GM21619 (cell line): ENCODE measurements around the gene SLC25A42.
"Not testable (repeated sequence)": the region's sequence is repeated elsewhere in the genome, so short reads cannot be mapped to it uniquely, and the experiment has no call there.

Source experiments
- ATAC-seq: cut with Tn5 transposase; IDR thresholded peaks from one replicate; pipeline ENCODE4 v1.9.1; 2021; ENCODE audit not compliant: unreplicated experiment

The SLC25A42 gene, protein sequence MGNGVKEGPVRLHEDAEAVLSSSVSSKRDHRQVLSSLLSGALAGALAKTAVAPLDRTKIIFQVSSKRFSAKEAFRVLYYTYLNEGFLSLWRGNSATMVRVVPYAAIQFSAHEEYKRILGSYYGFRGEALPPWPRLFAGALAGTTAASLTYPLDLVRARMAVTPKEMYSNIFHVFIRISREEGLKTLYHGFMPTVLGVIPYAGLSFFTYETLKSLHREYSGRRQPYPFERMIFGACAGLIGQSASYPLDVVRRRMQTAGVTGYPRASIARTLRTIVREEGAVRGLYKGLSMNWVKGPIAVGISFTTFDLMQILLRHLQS

DNA sequence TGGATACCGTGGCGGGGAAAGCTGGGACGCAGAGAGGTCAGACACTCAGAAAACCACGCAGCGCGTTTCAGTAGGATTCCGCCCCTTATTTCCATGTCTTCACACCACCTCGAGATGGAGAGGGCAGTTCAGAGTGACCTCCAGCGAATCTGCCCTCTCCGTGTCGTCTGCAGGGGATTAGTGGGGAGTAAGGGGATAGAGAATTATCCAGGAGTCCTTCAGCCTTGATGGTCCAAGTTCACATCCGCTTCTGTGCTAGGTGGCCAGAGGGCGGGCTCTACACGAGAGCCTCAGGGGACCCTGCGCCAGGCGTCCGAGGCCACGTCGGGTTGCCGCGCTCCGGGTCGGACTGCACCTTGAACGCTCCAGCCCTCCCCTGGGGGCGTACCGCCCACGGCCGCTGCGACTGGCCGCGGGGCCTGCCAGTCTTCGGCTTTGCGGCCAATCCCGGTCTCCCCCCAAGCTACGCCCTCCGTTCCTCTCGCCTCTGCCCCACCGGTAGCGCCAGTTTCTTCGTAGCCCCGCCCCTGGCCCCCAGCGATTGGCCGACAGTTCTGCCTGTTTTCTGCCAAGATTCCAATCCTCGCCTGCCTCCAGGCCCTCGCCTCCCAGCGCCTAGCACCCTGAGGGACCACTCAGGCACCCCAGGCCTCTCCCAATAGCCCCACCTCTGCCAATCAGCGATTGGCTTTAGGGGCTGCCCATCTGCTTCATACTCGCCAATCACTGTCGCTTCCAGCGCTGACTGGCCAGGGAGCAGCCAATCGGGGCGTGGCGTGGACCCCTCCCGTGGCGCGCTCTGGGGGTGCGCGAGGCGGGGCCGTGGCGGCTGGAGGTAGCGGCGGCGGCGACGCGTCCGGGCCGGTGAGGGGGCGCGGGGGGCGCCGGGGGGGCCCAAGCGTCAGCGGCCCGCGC, at the start of gene SLC25A42:
Gene SLC25A42, plus strand, starts transcription at position 812 of the 915 bp plus-strand sequence. CDS start 32,131 bp downstream, outside the sequence.
- ATAC-seq: peak; percentile 92

DNA sequence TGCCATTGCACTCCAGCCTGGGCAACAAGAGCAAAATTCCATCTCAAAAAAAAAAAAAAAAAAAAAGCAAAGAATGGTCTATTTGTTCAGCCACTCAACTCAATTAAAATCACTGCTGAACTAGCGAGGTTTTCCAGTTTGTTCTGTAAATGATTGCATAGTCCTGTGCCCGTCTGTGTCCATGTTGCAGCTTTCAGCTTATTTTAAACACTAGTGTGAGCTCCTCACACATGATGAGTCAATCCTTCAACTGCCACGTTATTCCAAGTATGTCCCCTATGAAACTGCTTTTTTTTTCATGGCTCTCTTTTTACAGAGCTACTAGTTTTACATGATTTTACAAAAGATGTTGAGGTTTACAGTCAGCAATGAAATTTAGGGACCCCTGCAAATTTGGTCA, 42.7 kb upstream of the SLC25A42 start:
- ATAC-seq: no peak

DNA sequence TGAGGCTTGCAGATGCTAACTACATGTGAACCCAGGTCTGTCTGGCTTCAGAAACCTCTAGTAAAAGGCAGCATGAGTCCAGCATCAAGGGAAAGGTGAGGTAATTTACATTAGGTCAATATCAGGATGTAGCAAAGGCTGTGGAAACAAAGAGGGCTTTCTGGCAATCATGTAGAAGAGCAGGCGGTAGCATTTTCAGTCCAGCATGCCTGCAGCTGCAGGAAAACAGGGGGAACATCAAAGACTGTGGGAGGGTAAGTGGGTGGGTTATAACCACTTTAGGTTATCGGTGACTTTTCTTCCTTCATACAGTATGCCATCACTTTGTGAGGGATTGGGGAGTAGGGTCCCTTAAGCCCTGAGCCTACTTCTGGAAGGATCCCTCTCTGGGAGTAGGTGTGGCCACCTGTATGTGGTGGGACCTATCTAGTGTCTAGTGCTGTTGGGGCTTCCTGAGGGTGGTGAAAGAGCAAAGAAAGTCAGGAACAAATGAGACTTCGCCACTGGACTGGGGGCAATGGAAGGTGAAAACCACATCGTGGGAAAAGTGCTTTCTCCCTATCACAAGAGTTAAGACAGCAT, 41.3 kb upstream of the SLC25A42 start:
- no peak for ATAC-seq

DNA sequence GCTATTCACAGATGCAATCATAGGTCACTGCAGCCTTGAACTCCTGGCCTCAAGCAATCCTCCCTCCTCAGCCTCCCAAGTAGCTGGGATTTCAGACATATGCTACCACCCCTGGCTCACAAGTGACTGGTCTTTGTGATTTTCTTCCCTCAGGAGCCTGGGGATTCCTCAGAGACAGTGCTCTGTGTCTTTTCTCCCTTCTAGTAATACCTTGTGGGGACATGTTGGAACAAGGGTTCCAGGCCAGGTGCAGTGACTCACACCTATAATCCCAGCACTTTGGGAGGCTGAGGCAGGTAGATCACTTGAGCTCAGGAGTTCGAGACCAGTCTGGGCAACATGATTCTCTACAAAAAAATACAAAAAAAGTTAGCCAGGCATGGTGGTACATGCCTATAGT, 40.4 kb upstream of the SLC25A42 start:
- not testable (repeated sequence) for ATAC-seq

DNA sequence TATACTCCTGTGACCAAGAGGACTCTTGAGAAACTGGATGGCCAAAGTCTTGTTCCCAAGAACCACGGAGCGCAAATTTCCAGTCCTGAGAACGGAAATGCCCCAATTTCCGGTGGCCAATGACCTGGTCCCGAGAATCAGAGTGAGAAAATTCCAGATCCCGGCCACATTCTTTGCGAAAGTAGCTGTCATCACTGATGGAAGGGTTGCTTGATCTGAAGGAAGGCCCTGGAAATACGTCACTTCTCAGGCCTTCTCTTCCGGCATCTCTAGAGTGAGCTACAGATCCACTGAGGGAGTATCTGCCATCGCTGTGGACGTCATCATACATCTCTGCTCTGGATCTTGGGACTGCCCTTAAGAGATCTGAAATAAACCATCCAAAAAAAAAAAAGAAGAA, 37.9 kb upstream of the SLC25A42 start:
- ATAC-seq: no peak

DNA sequence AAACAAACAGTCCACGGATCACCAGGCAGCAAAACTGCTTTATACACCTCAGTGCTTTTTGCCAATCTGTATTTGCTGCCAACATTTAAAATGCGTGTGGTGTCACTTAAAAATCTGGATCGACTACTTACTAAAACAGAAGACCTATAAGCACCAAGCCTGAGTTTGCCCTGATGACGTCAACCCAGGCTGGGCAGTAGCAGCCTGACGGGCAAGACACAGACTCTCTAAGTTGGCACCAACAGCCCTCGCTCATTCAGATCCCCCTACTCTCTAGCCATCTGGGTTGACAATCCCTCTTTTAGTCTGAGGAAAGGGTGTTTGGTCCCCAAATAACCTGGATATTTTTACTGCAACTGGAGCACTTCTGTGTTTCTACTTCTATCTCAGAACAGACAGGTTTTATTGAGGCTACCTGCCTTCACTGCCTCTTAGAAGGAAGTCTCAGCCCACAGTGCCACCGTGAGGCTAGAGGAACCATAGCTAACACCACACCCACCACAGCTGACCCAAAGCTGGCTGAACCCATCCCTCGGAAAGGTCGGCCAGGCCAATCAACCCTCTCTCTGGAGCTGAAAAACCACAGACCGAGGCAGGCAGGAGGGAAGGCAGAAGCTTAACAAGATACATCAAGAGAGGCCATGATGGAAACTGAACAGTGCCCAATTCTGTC, 37.4 kb upstream of the SLC25A42 start:
- ATAC-seq: no peak

DNA sequence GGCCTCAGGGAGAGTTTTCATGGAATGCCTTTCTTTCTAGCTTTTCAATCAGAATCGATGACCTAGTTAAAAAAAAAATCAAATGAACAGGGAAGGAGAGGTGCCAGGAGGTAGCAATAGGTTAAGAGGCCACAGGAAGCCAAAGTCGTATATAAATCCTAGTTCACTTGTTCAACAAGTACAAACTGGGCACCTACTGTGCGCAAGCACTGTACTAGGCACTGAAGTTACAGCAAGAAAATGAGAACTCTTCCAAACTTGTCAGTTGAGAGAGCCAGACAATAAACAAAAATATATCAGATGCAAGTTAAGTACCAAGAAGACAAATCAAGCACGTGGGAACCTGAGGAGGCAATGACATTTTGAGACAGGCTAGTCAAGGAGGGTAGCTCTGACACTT, 36.6 kb upstream of the SLC25A42 start:
- no peak for ATAC-seq

DNA sequence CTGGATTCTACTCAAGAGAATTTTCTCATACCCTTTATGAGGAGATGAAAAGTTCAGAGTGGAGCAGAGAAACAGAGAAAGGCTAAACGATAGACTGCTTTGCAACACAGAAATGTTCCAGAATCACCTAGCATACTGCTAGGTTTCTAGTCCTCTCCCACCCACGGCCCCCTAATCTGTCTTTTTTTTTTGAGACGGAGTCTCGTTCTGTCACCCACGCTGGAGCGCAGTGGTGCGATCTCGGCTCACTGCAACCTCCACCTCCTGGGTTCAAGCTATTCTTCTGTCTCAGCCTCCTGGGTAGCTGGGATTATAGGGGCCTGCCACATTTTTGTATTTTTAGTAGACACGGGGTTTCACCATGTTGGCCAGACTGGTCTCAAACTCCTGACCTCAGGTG, 35.3 kb upstream of the SLC25A42 start:
- no peak for ATAC-seq

DNA sequence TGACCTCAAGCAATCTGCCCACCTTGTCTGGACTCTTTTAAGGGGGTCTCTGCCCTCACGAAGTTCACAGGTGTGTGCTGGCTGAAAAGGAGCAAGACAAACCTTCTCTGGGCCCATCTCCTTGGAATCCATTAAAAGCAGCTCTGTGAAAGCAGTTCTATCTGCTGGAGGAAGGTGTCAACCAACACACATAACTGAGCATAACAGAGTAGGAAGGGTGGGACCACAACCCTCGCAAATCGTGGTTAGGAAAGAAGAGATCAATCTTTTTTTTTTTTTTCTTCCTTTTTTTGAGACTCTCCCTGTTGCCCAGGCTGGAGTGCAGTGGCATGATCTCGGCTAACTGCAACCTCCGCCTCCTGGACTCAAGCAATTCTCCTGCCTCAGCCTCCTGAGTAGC, 31.9 kb upstream of the SLC25A42 start:
- no peak for ATAC-seq

DNA sequence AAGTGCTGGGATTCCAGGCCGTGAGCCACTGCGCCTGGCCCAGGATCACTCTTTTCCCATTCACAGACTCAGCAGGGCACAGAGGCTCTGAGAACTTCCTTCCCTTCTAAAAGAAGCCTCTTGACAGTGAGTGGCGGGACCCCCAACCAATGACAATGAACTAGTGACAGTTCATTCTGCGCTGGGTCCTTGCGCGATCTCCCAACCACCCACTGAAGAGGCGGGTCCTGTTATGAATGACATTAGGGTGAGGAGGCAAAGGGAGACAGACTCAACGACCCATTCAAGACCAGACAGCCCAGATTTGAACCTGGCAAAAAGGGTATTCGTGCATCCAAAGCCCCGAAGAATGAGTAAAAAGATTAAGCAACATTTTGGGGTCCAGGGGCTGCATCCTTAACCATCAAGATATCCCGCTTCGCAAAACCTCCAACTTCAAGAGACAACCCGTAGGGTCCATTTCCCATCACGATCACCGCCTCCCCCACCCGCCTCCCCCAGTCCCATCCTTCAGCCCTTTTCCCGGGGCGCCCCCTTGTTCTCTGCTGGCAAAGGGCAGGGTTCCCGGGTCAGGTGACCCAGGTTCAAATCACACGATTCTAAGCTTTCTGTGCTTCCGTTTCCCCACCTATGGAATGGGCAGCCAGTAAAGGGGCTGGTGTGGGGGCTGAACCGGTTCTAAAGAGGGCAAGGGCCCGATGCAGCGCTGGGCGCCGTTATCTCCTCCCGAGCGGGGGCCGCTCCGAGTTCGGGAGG, 31.2 kb upstream of the SLC25A42 start:
- ATAC-seq: peak; percentile 33

DNA sequence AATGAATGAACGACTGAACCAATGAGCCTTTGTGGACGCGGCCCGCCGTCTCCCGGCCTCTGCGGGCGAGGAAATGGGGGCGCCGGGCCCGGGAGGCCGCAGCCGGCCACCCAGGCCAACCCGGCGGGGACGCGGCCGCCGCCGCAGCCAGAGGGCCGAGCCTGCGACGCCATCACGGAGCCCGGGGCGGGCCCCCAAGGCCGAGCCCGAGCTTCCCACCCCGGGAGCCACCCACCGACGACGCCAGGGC, 30.7 kb upstream of the SLC25A42 start:
- no peak for ATAC-seq

DNA sequence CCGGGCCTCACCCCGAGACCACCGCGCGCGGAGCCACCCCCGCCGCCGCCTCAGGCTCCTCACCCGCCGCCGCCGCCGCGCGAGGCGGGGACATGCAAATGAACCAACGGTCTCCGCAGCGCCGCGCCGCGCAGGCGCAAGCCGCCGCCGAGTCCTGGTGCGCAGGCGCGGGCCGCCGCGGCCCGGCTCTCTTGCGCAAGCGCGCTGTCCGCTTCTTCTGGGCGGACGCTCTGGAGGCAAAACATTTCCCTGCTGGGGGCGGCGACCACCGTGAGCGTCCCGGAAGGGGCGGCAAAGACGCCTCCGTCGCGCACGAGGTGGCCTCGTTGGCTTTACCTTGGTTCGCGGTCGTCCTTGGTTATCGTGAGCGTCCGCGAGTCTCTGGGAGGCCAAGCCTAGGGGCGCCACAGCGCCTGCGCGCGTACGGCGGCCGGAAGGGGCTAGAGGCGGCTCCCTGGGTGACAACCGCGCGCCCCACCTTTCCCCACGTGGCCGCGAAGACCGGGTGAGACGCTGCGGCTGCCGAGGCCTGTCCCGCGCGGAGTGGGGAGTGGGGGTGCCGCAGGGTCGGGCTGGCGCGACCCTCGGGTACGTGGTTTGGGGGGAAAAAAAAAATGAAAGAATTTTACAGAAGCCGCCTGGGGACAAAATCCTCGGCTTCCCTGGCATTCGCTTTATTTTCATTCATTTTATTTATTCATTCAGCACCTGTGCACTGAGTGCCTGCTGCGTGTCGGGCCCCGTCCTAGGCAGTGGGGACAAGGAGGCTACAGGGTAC, 30.2 kb upstream of the SLC25A42 start, which contains the start of the genes ARMC6 and SUGP2:
Gene ARMC6, plus strand, starts transcription at position 178 of the 778 bp plus-strand sequence. CDS start 607 bp downstream, outside the sequence.
Gene SUGP2, minus strand, starts transcription at position 92 of the 778 bp plus-strand sequence. CDS start 2,446 bp downstream, outside the sequence.
- peak; percentile 64 for ATAC-seq

DNA sequence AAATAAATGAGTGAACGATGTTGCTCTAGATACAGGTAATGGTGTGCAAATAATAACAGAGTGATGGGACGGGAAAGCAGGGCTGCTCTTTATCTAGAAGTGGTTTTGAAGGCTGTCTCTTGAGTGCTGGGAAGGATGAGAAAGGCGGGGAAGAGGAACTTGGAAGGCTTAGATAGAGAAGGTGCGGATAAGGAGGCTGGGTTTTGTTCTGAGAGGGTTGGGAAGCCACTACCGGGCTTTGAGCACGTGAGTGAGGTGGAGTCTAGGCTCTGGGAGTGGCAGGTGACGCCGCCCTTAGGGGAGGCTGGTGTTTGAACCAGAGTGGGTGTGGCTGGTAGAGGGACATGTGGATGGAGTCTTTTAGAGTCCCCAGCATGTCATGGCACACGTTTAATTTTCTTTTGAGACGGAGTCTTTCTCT, 29.6 kb upstream of the SLC25A42 start:
- no peak for ATAC-seq

DNA sequence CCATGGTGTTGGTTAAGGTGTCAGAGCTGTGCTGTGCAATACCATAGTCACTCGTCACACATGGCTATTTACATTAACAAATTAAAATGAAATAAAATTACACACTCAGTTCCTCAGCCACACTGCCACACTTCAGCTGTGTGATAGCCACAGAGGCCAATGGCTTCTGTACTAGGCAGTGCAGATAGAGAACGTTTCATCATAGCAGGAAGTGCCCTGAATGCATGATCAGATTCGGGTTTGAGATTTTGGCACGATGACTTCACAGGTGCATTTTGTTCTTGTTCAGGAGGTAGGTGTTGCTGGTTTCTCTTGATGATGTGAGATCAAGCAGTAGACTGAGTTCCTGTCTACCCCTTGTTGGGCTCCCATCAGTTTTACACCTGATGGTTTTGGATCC, 23.9 kb upstream of the SLC25A42 start:
- ATAC-seq: no peak

DNA sequence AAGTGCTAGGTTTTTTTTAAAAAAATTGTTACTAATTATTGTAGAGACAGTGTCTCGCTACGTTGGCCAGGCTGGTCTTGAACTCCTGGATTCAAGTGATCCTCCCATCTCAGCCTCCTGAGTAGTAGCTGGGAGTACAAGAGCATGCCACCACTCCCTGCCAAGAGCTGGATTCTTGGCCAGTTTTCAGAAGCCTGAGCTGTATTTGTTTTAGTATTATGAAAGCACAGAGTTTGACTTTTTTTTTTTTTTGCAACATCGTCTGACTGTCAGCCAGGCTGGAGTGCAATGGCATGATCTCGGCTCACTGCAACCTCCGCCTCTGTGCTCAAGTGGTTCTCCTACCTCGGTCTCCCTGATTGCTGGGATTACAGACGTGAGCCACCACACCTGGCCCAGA, 23.4 kb upstream of the SLC25A42 start:
- ATAC-seq: no peak

DNA sequence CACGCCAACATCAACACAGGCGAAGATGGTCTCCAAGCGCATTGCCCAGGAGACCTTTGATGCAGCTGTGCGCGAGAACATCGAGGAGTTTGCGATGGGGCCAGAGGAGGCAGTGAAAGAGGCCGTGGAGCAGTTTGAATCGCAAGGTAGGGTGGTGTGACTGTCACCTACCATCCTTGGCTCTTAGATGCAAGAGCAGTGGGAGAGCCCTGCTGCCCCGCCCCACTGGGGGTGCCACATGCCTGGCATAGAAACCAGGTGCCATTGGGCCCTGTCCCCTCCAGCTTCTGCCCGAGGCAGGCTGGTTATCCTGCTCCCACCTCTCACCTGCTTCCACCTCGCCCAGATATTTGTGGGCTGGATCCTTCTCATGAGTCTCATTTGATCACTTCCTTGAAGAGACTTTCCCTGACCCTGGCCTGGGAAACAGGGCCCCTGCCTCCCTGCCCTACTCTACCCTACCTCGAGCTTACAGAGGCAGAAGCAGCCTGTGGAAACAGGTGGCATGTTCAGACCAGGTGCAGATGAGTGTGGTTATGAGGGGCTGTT, 21.0 kb upstream of the SLC25A42 start:
- ATAC-seq: no peak

DNA sequence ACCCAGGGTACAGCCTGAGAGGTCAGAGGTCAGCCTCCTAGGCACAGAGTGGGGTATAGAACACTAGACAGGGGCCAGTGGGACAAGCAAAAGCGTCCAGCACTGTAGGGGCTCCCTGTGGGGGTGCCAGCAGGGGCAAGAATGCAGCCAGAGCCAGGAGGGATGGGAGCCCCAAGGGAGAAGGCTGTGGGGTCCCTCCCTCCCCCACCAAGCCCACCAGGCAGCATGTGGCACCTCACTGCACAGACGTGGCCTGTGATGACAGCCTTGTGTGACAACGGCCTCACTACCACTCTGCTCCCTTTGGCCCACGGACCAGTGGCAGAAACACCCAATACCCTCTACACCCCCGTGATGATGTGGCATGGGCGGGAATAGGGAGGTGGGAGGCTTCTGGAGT, 20.3 kb upstream of the SLC25A42 start:
- no peak for ATAC-seq

DNA sequence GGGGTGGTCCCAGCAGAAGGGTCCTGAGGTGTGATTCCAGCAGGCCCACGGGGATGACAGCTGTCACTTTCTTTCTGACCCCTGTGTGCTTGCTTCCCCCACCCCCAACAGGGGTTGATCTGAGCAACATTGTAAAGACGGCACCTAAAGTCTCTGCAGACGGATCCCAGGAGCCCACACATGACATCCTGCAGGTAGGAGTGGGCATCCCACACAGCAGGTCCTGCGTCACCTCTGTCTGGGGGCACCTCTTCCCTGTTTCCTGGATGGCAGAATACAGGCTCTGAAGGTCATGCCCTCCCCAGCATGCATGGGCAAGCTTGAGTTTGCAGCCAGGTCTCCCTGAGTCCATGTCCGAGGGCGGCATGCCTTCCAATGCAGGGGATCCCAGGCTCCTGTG, 19.9 kb upstream of the SLC25A42 start:
- ATAC-seq: no peak

DNA sequence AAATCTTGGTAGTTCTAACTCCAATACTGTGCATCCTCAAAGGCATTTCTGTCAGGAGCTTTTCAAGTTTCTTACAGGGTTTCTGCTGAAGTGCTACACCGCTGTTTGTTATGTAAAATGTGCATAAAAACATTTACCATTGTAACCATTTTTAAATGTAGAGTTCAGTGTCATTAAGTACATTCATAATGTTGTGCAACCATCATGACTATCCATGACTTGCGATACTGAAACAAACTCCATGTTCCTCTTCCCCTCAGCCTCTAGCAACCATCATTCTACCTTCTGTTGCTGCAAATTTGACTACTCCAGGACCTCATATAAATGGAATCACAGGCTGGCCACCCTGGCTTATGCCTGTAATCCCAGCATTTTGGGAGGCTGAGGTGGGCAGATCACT, 14.4 kb upstream of the SLC25A42 start:
- no peak for ATAC-seq
